ENCODE results near the gene SLC38A2. TPM values are rescaled to one million over a fixed set of nuclear protein-coding genes. Genes with fewer than 3 reads are reported as not detected.

The SLC38A2 gene
- total and polyA plus RNA-seq, 2 experiments from 2014 or later, result 181 to 718 TPM

GRCh38 chr12:46402451-46402850 lies 29.9 kb upstream of the SLC38A2 start (continued):
- TF ChIP-seq JUNB (IDR thresholded peaks at IDR 0.05; ENCODE audit: unreplicated experiment) (no peak), ZNF114 (CRISPR knock-in tag; IDR thresholded peaks at IDR 0.05) (no peak), ETS1 (IDR thresholded peaks at IDR 0.05) (no peak), CREB1 (CRISPR knock-in tag; IDR thresholded peaks at IDR 0.05; ENCODE audit: low read depth) (no peak), POLR2AphosphoS5 (IDR thresholded peaks at IDR 0.05; ENCODE audit: low read depth) (no peak), EZH2phosphoT487 (IDR thresholded peaks at IDR 0.05; ENCODE audit: unreplicated experiment) (no peak), REST (IDR thresholded peaks at IDR 0.05; ENCODE audit: unreplicated experiment) (no peak)

- Mint-ChIP-seq H3K27ac (no peak overlapping the region), H3K36me3 (ENCODE audit: low read depth) (peaks cover 49% of the 10 kb centered on the region), H3K27me3 (ENCODE audit: insufficient read depth, low read depth, poor library complexity) (no peaks in the 10 kb centered on the region), H3K9me3 (peaks cover 35% of the 10 kb centered on the region), H3K4me3 (no peak overlapping the region), H3K4me1 (peaks cover 33% of the 10 kb centered on the region)
- DNase-seq (ENCODE audit: low spot score) (peak; percentile 52), ATAC-seq (peak; percentile 70)
- H3K4me2 ChIP-seq, result no peak overlapping the region
- H3K27ac ChIP-seq (ENCODE audit: low read depth), result no peak overlapping the region
- H4K20me1 ChIP-seq (replicated peaks; ENCODE audit: insufficient read depth), result no peaks in the 10 kb centered on the region
- no peaks in the 10 kb centered on the region for H3F3A ChIP-seq (replicated peaks; ENCODE audit: low read depth)
- H3K27me3 ChIP-seq (ENCODE audit: insufficient read depth), result no peaks in the 10 kb centered on the region
- H2AFZ ChIP-seq, result no peak overlapping the region
- peaks cover 4% of the 10 kb centered on the region; the same call in 1 of the 2 replicates for H3K36me3 ChIP-seq (ENCODE audit: insufficient read depth)
- H3K79me2 ChIP-seq (replicated peaks; ENCODE audit: insufficient read depth), result no peaks in the 10 kb centered on the region
- peaks cover 26% of the 10 kb centered on the region for H3K4me1 ChIP-seq (ENCODE audit: insufficient read depth)
- H3K9me2 ChIP-seq (ENCODE audit: insufficient read depth), result no peaks in the 10 kb centered on the region
- H3K4me3 ChIP-seq, result no peak overlapping the region
- peak; percentile 34 to 41 for TF ChIP-seq CTCF (conservative IDR thresholded peaks at IDR 0.05; ENCODE audit: low read depth in 2 of 2)
- no peak for TF ChIP-seq REST (IDR thresholded peaks at IDR 0.05; ENCODE audit: unreplicated experiment)
- no peak for TF ChIP-seq JUNB (IDR thresholded peaks at IDR 0.05; ENCODE audit: unreplicated experiment)
These were observed 29.1 kb upstream of the SLC38A2 start for GRCh38 chr12:46401662-46402061.

Measured in GM23338 (cell line).